BE2C (cell line): ENCODE data around the gene CD93.

Experiments used
- DNase-seq: peaks from one replicate; pipeline ENCODE4 v3.0.0-alpha.2; 2020
- H3K27me3 ChIP-seq: fragments of 250-450 bp; sonication (Bioruptor Pico); 2 replicates; pipeline ENCODE4 v1.5.1; 2020; ENCODE audit warnings: mild to moderate bottlenecking
- H3K36me3 ChIP-seq: fragments of 250-450 bp; sonication (Bioruptor Pico); 2 replicates; pipeline ENCODE4 v1.5.1; 2020; ENCODE audit warnings: mild to moderate bottlenecking
- H3K4me1 ChIP-seq: fragments of 250-450 bp; sonication (Bioruptor Pico); 2 replicates; pipeline ENCODE4 v1.5.1; 2020
- H3K4me3 ChIP-seq: 2 replicates; pipeline ENCODE4 v1.5.1; 2011; ENCODE audit warnings: low read depth, low read length
- H3K9me3 ChIP-seq: fragments of 250-450 bp; sonication (Bioruptor Pico); 2 replicates; pipeline ENCODE4 v1.5.1; 2020
- CTCF ChIP-seq: IDR thresholded peaks from 2 replicates; pipeline ENCODE4 v1.5.1; 2012; ENCODE audit warnings: mild to moderate bottlenecking, low read depth, low read length

The CD93 gene

GRCh38 chr20:23090147-23090546 is 4.0 kb upstream of the CD93 start:
- no peak overlapping the region for H3K4me3 ChIP-seq
- TF ChIP-seq CTCF = no peak
- H3K27me3 ChIP-seq = no peaks in the 10 kb centered on the region
- no peaks in the 10 kb centered on the region for H3K36me3 ChIP-seq
- no peaks in the 10 kb centered on the region for H3K9me3 ChIP-seq
- no peak for DNase-seq
- H3K4me1 ChIP-seq = no peaks in the 10 kb centered on the region

GRCh38 chr20:23088866-23089265 is 2.7 kb upstream of the CD93 start:
- no peak for TF ChIP-seq CTCF
- Histone ChIP-seq H3K4me3 (no peak overlapping the region), H3K36me3 (no peaks in the 10 kb centered on the region), H3K9me3 (no peaks in the 10 kb centered on the region), H3K4me1 (no peaks in the 10 kb centered on the region), H3K27me3 (no peaks in the 10 kb centered on the region)
- DNase-seq = no peak

- H3K9me3 ChIP-seq = no peaks in the 10 kb centered on the region
- no peaks in the 10 kb centered on the region for H3K27me3 ChIP-seq
- no peak for TF ChIP-seq CTCF
- H3K4me1 ChIP-seq = no peaks in the 10 kb centered on the region
- DNase-seq = no peak
- no peak overlapping the region for H3K4me3 ChIP-seq
- no peaks in the 10 kb centered on the region for H3K36me3 ChIP-seq
These were observed 1.6 kb upstream of the CD93 start for GRCh38 chr20:23087587-23088251.

GRCh38 chr20:23086931-23087411 is 847 bp upstream of the CD93 start:
- Histone ChIP-seq H3K9me3 (no peaks in the 10 kb centered on the region), H3K4me3 (no peak overlapping the region), H3K27me3 (no peaks in the 10 kb centered on the region), H3K36me3 (no peaks in the 10 kb centered on the region), H3K4me1 (no peaks in the 10 kb centered on the region)
- TF ChIP-seq CTCF = no peak
- no peak for DNase-seq

GRCh38 chr20:23085436-23086055 is 578 bp downstream of the CD93 start:
- Histone ChIP-seq H3K4me3 (no peak overlapping the region), H3K27me3 (no peaks in the 10 kb centered on the region), H3K4me1 (no peaks in the 10 kb centered on the region), H3K9me3 (no peaks in the 10 kb centered on the region), H3K36me3 (no peaks in the 10 kb centered on the region)
- no peak for DNase-seq
- TF ChIP-seq CTCF = no peak

- no peak for TF ChIP-seq CTCF
These were observed 1.2 kb downstream of the CD93 start for GRCh38 chr20:23084845-23085365.

More at GRCh38 chr20:23084845-23085365, 1.2 kb downstream of the CD93 start:
- Histone ChIP-seq H3K4me3 (no peak overlapping the region), H3K36me3 (no peaks in the 10 kb centered on the region), H3K27me3 (no peaks in the 10 kb centered on the region), H3K9me3 (no peaks in the 10 kb centered on the region), H3K4me1 (no peaks in the 10 kb centered on the region)
- no peak for DNase-seq
